GM19193 (cell line): ENCODE results near the gene GGT6.

Experiments used
- POLR2A ChIP-seq: IDR thresholded peaks from 4 replicates; pipeline ENCODE4 v1.6.1; 2011; ENCODE audit not compliant: insufficient read depth, insufficient read length; ENCODE audit errors: extremely low read depth

The GGT6 gene

DNA sequence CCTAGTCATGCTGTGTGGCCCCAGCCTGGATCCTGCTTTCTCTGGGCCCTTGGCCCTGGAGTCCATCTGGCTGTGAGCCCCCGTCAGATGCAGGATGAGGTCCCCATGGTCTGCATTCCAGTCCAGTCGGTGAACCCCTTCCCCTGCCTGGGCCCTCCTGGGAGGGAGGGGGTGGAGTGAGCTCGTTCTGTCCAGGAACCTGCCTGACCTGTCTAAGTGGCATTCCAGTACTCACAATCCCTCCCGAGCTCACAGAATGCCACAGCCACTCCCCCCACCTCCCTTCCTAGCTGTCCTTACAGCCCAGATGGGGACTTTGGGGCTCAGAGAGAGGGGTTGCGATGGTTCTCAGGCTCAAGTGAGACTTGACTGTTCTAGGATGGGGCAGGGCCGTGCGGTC is 46.2 kb downstream of the GGT6 start:
- TF ChIP-seq POLR2A: no peak

DNA sequence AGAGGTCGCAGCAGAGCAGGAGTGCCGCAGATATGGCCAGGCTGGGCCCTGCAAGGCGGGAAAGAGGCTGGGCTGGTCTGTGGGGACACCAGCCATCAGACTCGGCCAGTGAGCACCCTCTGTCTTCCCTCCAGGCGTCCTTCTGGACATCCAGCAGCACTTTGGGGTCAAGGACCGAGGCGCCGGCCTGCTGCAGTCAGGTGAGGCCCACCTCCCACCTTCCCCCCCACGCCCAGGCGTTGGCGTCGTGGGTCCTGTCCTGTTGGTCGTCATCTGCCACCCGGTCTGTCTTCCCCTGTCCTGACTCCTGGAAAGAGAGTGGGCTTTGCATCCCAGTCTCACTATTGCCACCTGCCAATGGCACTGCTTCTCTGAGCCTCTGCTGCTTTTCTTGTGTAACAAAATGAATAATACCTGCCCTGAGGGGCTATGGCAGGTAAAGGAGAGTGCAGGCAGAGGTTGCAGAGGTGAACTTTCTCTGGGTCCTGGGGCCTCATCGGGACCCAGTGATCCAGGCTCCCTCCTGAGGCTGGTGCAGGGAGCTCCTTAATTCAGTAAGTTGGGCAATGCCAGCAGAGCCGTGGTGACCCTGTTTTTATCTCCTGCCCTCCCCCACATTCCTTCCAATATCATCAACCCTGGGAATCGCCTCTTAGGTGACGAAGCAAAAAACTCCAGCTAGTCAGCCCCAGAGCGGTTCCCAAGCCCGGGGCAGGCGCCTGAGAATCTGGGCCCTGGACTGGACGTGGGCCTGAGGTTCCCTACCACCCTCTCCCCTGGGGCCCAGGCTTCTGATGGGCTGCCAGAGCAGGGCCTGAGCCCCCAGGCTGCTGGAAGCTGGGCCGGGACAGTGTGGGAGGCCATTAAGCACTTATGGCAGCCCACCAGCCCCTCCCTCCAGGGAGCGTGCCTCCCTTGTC is 47.0 kb downstream of the GGT6 start:
- no peak for TF ChIP-seq POLR2A

DNA sequence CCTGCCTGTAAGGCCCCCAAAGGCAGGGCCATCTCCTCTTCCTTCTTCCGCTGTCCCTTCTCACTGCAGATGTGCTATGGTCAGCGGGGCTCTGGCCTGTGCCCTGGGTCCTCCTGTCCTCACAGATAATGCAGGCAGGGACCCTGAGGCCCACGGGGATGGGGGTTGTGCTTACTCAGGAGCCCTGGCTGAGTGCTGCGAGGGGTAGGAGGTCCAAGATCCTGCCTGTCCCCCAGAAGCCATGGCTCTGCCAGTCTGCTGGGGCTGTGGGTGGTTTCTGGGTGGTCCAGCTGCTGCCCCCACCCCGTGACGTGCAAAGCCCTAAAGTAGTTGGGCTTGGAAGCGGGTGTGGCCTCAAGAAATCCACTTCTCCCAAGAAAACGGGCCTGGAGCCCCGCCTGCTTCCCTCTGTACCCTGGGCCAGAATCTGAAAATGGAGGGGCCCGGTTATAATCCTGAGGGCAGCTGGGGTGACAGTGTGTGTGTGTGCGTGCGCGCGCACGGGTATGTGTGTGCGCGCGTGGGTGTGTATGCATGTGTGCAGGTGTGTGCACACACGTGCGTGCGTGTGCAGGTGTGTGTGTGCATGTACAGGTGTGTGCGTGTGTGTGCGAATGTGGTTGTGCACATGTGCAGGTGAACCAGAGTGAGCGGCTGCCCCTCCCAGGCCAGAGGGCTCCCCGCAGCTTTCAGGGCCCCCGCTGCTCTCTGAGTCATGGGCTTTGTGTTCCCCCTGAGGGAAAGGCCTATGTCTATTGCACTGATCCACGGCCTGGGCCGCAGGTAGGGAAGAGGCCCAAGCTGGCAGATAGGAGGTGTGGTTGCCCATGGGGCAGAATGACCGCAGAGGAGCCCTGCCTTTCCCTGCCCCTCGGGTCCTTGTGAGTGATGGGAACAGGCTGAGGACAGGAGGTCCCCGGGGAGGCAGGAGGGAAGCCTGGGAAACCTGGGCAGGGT is 47.9 kb downstream of the GGT6 start:
- TF ChIP-seq POLR2A: no peak

DNA sequence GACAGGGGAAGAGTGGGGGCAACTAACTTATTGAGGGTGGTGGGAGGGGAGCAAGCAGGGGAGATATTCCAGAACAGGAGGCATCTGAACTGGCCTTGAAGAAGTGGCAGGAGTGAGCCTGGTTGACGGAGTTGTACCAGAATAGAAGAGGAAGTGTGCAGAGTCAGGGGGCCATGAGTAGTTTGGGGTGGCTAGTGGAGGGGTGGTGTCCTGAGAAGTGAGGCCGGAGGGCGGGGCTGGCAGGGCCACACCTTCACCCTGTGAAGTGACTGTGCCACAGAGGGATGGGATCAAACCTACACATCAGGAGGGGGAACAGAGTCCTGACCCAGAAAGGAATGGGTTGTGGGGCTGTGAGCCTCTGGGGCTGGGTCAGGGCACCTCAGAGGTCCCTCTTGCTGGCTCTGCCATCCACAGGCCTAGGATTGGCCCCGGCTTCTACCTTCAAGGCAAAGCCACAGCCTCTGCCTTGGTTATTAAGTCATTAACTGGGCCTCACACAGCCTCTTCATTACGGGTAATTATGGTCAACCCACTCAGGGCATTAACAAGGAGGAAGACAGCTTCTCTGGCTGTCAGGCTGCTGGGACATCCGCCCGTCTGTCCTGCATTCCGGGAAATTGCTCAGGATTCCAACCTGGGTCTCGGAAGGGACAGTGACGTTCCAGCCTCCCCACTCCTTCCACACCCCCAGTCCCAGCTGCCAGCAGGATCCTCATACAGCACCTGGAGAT is 49.0 kb downstream of the GGT6 start:
- TF ChIP-seq POLR2A: no peak

DNA sequence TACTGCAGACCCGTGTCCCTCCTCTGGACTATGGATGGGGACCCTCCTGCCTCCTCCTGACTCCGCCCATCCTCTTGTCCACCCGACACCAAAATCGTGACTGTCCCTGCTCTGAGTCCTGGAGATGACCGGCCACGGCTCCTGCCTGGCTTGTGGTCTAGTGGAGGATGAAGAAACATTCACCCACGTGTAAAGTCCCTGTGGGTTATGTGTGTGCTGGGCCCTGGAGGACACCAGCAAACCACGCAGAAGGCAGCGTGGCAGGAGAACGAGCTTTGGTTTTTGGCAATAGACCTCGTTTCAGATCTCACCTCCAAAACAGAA is 49.8 kb downstream of the GGT6 start:
- no peak for TF ChIP-seq POLR2A

DNA sequence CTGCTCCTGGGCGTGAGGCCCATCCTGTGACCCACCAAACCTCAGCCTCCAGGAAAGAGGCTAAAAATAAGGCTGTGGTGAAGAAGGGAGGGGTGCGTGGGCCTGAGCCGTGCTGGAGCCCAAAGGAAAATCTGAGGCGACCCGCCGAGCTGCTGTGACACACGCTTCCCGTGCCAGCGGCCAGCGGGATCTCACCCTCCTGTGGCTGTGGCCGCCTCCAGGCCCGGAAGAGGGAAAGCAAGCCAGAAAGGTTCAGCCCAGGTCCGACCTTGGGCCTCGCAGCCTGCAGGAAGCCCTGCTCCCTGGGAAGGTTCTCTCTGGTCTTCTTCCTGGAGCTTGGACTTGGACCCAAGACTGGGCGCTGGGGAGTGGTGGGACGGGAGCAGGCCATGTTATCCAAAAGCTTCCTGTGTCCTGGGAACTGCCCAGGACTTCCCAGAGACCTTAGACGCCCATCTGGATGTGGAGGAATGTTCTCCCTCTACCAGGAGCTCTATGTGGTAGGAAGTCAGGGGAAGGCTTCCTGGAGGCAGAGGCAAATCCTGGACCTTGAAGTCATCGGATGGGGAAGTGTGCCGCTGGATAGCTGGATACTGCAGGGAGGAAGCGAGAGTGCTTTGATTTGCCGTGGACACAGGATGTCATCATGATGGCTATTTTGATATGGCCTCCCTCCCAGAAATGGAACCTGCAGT is 50.3 kb downstream of the GGT6 start:
- no peak for TF ChIP-seq POLR2A

DNA sequence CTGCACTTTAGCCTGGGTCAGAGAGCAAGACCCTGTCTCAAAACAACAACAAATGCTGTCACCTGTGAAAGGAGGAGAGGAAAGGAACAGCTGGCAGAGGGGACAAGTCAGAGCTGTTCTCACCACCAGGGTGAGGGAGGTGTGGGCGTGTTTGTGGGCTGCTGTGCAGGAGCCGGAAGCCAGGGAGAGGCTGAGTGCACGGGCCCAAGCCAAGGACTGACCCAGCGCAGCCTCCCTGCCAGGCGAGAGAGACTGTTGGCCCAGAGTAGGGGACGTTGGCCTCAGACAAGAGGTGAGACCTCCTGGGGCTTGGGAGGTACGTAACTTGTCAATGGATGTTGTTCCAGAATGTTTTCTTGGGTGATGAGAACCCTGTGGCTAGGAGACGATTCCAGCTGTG is 51.0 kb downstream of the GGT6 start:
- TF ChIP-seq POLR2A: no peak

GRCh38 chr17:4508207-4508606 is 52.2 kb downstream of the GGT6 start:
- TF ChIP-seq POLR2A: no peak

DNA sequence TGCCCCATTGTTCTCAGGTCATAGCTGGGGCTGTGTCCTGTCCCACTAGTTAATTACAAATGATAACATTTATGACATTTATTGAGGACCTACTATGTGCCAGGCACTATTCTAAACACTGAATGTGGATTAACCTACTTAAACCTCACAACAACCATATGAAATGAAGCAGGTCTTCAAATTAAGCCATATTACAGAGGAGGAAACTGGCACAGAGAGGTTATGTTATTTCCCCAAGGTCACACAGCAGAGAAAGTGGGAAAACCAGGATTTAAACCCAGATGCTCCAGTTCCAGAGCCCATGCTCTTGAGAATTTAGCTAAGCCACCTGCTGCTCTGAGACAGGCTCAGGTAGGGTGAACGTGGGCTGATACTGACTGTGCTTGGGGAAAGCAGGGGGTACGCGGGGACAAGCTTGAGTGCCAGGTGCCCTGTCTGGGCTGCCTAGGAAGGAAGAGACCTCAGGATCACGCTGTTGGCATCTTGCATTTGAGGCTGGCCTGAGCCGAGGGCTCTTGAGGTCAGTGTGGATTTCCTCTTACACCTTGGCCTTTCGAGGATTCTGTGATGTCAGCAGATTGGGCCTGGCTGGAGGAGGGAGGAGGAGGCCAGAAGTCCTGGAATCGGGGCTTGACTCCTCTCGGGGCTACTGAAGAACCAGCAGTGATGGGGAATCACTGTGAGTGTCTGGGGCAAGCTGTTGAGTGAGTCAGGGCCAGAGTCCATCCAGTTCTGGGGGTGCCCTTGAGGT is 52.8 kb downstream of the GGT6 start:
- TF ChIP-seq POLR2A: no peak
